GM21360 (cell line): ENCODE results near the gene NOL9.

Source experiments
- ATAC-seq: cut with Tn5 transposase; IDR thresholded peaks from one replicate; pipeline ENCODE4 v1.9.1; 2021; ENCODE audit warnings: mild to moderate bottlenecking, moderate library complexity; ENCODE audit not compliant: unreplicated experiment

NOL9 gene

DNA sequence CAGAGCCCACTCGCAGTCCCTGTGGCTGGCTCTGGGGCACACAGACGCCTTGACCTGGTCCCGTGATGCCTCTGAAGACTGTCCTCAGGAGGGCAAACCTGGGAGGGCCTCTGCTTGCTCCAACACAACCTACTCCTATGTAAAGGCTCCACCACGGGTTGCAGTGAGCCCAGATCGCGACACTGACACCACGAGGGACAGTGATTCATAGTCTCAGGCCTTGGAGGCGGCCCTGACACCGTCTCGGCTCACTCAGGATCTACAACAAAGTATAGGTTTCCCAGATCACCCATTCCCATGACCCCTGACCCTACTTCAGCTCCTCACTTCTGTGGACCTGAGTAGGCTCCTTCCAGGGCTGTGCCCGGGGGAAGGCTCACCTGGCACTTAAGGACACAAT lies 28.0 kb downstream of the NOL9 start:
- no peak for ATAC-seq

DNA sequence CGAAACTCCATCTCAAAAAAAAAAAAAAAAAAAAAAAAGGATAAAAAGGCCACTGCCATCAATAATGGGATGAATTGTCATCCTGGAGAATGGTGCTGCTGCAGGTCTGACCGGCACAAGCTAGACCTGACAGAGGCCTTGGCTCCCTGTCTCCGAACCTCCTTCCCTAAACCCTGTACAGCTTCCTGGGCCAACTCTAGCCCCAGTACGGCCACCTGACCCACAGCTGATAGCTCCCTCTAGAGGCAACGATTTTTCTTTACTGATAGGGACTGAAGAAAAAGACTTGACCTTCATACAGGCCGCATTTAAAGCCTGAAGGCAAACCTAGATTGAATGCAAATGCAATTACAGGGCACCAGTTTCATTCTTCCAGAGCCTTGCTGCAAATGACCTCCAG lies 30.7 kb downstream of the NOL9 start:
- ATAC-seq: no peak

DNA sequence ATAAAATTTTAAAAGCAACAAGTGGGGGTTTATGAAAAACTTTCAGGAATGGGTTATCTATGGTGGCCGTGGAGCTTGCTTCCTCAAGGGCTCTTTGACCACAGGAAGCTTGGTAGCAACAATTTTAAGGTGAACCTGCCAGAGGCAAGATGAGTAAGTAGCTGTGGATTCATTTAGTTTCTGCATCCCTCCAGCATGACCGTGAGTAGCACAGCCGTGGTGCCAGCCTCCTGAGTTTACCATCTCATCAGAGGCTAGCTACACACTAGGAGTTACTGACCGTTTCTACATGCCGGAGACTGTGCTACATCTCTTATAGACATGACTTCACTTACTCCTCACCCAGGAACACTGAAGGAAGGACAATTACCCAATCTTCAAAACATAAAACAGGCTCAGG lies 32.8 kb downstream of the NOL9 start:
- no peak for ATAC-seq

DNA sequence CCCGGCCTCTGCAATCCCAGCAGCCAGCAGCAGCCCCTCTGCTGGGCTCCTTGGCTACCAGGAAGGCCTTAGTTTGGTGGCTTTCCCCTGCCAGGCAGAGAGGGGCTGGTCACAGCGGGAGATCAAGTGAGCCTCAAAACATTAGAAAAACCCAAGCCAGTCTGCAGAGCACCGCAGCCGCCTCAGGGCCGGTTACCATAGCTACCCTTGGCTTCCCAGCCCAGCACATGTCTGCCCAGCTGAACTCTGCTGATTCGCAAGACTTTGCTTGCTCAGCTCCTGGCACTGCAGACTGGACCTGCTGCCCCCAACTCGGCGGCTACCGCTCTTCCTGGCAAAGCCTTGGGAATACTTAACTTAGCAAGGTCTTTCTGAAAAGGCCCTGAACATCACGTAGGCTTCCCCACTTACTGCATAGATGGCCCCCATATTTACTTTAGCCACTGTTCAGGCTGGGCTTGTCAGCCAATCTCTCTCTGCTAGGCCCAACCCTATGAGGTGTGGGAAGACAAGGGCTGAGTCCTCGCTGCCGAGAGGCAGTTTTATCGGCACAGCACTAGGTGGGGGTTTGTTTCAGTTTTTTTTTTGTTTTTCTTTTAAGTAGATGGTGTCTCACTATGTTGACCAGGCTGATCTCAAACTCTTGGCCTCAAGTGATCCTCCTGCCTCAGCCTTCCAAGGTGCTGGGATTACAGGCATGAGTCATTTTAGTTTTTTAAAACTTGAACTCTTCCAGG lies 34.2 kb downstream of the NOL9 start:
- ATAC-seq: no peak

DNA sequence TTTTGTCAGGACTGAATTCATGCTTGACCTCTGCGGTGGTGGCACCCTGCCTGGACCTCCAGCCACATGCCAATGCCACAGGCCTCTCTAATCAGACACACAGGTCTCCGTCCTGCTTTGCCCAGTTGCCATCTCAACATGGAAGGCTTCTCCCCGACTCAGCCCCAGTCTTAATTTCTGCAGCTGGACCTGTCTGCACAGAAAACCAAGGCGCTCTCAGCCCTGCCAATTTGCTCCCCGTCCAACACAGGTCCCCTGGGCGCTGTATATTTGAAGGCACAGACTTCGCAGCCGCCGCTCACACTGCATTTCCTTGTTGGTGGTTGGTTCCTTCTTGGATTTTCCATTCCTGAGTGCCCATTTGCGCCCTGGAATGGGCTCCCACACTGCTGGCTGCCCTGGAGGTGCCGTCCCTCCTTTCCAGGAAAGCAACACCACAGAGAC lies 34.8 kb downstream of the NOL9 start:
- no peak for ATAC-seq

DNA sequence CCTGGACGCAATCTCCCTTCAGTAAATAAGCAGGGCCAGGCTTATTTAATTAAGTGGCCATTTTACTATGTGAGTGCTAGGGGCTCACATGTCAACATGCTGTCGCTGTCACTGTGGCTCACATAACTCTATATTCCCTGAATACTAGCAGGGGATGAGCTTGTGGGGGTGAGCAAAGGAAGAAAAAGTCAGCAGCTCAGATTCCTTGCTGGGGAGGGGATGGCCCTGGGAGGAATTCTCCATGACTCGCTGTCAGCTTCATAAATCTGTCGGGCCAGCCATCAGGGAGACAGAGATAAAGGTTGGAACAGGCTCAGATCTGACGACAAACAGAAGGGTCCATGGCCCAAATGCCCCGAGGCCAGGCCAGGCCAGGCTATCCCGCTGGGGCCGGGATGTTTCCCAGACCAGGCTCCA lies 36.9 kb downstream of the NOL9 start:
- ATAC-seq: no peak

DNA sequence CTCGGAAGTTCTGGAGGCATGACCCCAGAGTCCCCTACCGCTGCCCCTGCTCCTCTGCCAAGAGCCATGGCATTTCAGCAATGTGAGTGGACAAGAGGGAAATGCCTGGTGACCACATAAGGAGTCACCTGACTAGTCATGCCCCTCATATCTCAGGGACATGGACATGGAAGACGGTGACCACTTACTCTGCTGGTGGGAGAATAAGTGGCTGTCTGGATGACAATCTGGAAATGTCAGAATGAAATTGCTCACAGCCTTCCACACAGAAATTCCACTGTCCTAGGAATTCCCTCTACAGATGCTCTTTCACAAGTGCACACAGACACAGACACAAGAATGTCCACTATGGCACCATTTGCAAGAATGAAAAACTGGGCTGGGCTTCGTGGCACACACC lies 38.5 kb downstream of the NOL9 start:
- ATAC-seq: no peak

DNA sequence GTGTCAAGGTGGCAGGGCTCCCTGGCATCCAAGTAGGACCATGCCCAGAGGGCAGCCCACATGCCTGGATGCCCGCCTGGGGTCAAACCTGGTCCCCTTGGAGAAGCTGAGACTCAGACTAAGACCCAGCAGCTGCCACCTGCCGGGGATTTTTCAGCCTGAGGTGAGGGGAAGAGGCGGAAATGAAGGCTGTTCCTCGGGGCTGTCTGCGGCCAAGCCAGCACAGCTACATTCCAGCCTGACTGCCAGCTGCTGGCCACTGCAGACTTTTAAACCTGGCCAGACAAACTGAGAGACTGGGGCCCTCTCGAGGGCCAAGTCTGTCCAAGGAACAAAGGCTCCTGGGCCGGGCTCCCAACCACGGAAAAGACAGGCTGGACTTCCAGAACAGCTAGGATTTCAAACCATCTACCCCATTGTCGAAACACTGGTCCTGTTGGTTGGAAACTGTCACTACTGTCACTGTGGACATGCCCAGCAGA lies 41.0 kb downstream of the NOL9 start:
- no peak for ATAC-seq

DNA sequence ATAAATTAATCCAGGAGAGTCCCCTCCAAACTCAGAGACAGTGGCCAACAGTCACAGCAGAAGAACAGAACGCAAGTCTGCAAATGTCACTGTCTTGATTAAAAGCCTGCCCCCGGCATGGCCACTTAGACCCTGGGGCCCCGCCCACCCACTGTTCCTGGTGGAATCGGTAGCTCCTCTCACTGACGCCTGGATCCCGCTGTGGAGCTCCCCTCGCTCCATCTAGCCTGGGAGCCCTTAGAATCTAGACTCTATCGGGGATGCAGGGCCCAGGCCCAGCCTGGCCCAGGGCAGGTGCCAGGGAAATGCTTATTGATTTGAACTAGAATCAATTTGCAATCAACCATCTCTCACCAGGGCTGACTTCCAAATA lies 41.4 kb downstream of the NOL9 start:
- ATAC-seq: no peak

DNA sequence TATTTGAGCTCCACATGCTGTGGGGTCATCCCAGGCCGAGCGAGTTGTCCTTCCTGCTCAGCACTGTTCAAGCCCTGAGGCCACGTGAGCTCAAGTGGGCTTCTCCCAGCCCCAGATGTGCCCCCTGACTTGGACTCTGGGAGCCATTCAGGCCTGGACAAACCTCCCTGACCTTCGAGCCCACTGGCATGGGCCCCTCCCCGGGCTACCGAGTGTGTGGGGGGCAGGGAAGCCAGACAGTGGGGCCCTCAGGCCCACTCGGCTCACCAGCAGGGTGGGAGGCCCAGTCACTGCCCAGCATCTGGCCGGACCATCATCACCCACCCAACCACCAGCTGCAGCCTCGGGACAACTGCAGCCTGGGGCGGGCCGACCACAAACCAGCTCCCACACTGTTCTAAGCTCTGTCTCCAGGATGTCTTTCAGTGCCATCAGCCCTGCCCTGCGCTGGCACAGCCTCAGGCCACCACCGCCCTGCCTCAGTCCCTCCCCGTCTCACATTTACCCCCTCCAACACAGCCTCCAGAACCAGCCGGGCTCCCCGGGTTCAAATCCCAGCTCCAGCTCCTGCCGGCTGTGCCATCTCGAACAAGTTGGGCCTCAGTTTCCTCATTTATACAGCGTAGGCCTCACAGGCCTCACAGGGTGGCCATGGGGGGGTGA lies 41.9 kb downstream of the NOL9 start:
- no peak for ATAC-seq

DNA sequence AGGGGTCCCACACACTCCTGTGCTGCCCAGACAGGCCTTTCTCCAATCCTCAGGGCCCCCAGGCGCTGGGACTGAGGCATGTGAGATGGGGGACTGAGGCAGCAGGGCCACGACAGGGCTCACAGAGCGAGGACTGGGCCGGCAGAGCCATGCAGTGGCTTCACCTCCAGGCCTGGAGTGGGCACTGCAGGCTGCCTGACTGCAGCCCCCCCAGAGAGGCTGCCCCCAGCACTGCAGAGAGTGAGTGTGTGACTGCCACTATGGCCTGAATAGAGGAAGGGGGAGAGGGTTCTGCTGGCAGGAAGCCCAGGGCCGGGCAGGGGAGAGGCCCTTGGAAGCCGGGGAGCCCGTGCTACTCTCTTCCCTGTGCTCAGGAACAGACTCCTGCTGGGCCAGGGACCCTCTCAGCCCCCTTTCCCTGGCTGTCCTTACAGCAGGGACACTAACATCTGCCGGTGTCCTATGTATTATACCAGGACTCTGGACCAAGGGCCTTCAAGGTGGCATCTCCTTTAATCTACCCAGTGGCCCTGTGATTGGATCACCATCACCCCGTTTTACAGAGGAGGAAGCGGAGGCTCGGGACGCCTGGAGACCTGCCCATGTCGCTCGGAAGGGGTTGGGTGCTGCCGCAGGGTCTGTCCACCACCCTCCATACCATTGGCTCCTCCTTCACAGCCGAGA lies 42.6 kb downstream of the NOL9 start:
- ATAC-seq: no peak

DNA sequence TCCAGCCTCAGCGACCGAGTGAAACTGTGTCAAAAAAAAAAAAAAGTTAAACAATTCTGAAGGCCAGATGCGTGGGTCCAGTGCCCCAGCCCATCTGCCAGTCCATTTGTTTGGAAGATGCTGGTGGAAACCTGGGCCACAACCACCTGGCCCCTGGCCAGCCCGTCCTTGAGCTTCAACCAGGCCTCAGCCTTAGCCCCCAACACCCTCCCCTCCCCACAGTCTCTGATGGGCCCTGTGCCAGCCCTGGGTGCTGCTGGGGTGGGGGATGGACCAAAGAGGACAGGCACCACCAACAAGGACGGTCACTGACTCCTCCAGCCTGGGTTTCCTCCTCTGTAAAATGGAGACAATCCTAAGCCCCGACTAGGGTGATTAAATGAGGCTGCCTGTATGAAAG lies 43.3 kb downstream of the NOL9 start:
- ATAC-seq: no peak

DNA sequence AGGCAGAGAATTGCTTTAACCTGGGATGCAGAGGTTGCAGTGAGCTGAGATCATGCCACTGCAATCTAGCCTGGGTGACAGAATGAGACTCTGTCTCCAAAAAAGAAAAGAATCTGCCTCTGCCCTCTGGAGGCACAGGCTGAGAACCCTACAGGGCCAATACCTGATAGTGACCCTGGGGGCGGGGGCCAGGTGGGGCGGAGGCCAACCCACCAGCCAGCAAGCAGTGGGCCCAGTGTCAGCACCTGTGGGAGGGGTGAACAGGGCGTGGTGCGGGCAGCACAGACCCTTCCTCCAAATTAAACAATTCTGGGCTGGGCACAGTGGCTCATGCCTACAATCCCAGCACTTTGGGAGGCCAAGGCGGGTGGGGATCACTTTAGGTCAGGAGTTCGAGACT lies 43.8 kb downstream of the NOL9 start:
- no peak for ATAC-seq

DNA sequence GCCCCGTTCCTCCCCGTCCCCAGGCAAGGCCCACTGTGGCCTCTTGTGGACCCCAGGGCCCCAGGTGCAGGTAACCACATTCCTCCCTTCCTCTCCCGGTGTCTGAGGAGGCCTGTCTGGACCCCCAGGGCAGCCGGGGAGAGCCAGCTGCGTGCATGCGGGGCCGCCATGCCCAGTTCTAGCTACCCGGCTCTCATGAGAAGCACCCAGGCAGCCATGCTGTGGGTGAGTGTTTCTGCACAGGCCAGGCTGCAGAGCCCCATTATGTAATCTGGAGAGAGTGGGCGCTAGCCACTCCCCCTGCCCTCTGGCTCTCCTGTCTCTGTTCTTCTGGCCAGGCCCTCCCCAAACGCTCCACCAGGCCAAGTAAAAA lies 44.4 kb downstream of the NOL9 start:
- no peak for ATAC-seq

DNA sequence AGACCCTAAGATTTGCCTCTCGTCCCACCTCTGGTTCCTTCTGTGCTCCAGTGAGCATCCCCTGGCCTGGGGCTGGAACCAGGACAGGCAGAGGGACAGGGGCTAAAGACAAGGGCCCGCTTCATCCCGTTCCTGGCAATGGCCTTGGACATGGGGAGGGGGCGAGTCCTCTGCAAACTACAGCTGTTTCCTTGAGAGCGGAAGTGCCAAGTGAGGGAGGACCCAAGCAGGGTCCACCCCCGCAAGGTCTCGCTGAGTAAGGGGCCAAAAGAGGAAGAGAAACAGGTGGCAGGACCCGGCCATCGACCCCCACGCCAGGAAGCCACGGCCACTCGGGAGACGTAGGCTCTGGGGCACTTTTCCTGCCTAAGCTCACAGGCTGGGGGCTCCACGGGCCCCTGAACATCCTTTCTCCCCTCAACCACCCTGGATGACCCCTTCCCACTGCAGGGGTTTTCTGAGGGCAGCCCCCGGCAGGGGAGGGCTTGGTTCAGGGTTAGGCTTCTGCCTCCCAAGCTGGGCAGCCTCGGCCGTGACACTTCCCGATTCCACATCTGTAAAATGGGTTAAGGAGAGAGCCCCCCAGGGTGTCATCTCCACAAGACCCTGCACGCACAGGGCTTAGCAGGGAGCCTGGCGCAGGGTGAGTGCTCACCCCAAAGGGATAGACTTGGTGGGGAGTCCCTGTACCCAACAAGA lies 44.9 kb downstream of the NOL9 start:
- no peak for ATAC-seq

DNA sequence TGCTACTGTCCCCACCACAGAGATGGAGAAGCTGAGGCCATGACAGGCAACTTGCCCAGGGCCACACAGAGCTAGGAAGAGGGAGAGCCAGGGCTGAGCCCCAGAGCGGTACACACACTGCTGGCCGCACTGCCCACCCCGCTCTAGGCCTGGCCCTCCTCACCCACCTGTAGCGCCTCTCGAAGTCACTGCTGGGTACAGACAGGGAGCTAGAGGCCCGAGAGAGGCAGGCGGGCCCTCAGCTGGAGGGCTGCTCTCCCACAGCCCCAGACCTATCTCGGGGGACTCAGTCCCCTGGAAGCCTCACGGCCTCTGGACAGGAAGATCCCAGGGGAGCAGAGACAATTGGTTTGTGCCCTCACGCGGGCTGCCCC lies 45.5 kb downstream of the NOL9 start:
- ATAC-seq: no peak

DNA sequence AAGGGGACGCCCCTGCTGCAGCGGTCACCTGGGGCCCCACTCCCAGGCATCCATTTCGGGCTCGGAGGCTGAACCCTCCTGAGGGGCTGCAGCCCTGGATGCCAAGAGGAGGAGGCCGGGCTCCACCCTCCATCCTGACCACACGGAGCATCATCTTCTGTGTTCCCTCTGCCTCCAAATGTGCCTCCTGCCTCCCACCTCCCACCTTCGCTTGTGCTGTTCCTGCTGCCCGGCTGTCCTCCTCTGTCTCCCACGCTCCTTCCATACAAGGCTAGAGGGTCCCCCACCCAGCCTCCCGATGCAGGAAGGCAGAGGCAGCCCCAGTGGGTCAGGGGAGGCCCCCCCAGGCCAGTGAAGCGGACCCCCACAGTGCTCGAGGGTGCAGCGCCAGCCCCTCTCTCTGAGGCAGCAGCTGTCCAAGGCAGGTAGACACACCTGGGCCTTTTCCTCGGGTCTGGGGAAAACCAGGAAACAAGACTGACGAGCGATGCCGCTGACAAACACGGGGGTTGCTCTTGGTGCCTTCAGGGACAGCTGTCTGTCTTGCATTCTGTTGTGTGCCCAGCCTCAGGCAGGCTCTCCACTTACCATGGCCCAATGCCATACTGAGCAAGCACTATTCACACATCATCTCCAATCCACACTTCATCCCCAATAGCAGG lies 46.0 kb downstream of the NOL9 start:
- no peak for ATAC-seq

DNA sequence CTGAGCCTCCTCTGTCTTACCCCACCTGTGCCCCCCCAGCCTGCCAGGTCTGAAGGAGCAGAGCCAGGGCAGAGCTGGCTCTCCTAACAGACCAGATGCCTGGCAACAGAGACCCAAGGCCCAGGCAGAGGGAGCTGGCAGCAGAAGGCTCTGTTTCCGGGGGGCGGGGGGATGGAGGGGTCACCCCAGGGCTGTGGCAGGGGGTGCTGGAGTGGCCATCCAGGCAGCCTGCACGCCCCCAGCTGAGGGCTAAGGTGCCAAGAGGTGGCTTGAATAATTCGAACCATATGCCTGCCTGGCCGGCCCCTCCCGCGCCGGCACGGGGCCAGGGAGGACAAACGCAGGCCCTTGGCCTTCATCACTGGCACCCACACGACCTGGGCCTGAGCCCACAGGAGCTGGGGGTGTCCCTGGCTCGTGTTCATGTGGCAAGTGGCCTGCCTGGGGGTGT lies 46.8 kb downstream of the NOL9 start:
- ATAC-seq: no peak

DNA sequence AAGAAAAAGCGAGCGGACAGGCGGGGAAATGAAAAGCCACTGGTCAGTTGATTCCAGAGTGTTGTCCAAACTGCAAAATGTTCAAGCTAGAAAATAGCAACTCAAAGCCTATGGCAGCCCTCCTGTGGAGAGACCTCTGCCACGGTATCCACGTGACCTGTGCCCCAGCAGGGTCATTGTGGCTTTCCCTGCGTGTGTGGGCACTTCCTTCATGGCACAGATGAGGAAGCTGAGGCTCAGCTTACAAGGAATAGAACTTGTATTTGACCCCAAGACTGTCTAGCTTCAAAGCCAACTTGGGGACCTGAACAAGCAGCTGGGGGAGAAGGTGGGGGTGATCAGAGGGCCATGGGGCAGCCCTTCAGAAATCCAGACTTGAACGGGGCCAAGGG lies 47.3 kb downstream of the NOL9 start:
- no peak for ATAC-seq

DNA sequence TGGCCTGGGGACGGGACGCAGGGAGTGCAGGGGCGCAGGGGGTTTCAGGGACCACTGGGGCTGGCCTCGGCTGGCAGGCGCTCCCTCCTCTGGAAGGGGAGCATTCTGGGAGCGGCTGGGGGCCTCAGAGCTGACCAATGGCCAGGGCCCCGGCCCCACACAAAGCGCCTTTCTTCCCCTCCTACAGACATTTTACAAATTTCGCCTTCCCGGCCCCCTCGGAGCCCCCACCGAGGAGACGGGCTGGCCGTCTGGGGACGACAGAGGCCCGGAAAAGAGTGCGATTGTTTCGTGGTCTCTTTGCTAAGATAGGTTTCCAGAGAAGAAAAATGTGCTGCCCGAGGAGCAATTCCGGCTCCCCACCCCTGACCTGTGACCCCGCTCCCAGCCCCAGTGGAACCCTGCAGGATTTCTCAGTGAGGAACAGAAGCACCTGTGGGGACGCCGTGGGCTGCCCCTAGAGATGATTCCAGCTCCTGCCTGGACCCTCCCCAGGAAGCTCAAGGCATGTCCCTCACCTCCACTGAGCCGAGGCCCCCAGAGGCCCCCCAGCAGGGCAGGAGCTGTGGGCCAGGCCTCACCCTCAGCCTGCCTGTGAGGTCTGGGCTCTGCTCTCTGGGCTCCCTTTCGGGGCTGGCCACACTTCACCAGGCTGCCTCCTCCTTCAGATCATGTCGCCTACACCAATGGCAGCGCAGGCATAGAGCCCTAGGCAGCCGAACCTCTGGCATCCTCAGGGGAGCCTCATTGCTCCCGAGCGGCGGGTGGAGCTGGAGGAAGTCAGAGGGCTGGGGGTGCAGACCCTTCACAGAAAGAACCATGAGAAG lies 47.9 kb downstream of the NOL9 start:
- no peak for ATAC-seq
